Diencephalon (tissue), 1 donor: ENCODE measurements around the gene PALLD. TPM values are rescaled to one million over a fixed set of nuclear protein-coding genes. Genes with fewer than 3 reads are reported as not detected.

Experiments used
- small RNA-seq: library from RNA; depleted of rRNA; stranded (forward); fragments of <200 nt; gene quantifications from one replicate; pipeline ENCODE3, GENCODE V24; 2014
- total RNA-seq: library from RNA; depleted of rRNA; stranded (reverse); fragments of >200 nt; gene quantifications from one replicate; pipeline ENCODE4 v1.2.3, GENCODE V29; 2014

PALLD gene
- total RNA-seq = 39.7 TPM

GRCh38 chr4:168496834-168497233 is at the start of gene PALLD:
PALLD (plus strand) TSS chr4:168497052.

Small RNA genes within 50 kb of the gene (small RNA-seq; reads per million reads assigned to genes)
- gene RF00432 = not detected
- gene RNU6-1336P = not detected
- not detected for gene RNU6-853P

Other genes with a start within 250 kb of the PALLD start
- gene DDX60, start 178.3 kb upstream of the PALLD start, total RNA-seq = 5.3 TPM
- 6.0 TPM for gene DDX60L, start 16.6 kb upstream of the PALLD start, total RNA-seq